Neural cell (in vitro differentiated cells): ENCODE measurements around the gene CSNK1E.

Experiments
- EZH2 ChIP-seq: fragments of 200-600, 300-800 bp; shearing (Covaris generic), sonication (generic); IDR thresholded peaks from 2 replicates; pipeline ENCODE4 v1.6.1; 2014; ENCODE audit warnings: antibody characterized with exemption, low read length, borderline replicate concordance, mild to moderate bottlenecking; ENCODE audit not compliant: insufficient read depth, poor library complexity, severe bottlenecking
- RAD21 ChIP-seq: fragments of 450-650 bp; conservative IDR thresholded peaks from 2 replicates; pipeline ENCODE4 v1.6.1; 2014; ENCODE audit warnings: antibody characterized with exemption, mild to moderate bottlenecking, moderate library complexity
- TAF1 ChIP-seq: IDR thresholded peaks from 2 replicates; pipeline ENCODE4 v1.6.1; 2012; ENCODE audit warnings: low read depth
- TF ChIP-seq, protein P1 (sequence below): fragments of 450-650 bp; IDR thresholded peaks from 2 replicates; pipeline ENCODE4 v1.5.1; 2014; ENCODE audit warnings: antibody characterized with exemption, mild to moderate bottlenecking, moderate library complexity; ENCODE audit not compliant: poor library complexity, severe bottlenecking

DNA sequence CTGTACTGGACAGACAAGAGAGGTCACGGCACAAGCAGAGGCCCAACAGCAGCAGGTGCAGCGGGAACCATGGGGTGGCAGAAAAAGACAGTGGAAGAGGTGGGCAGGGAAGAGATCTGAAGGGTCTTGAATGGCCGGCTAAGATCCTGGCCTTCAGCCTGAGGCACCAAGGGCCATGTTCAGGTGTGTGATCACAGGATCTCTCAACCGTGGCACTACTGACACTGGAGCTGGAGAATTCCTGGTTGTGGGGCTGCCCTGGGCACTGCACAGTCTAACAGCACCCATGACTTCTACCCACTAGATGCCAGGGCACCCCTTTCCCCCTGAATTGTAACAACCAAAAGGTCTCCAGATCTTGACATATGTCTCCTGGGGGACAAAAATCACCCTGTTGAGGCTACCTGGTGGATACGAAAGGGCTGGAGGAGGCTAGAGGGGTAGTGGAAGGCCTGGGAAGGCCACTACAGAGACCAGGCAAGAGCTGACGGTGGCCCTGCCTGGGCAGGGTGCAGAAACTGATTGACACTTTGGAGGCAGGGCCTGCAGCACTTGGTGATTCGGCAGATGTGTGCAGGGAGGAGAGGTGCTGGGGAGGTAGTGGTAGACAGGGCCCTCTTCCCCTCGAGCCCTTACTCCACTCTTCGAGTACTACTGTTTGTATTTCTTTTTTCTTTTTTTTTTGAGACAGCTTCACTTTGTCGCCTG lies 8.3 kb downstream of the CSNK1E start:
- TF ChIP-seq, protein P1, sequence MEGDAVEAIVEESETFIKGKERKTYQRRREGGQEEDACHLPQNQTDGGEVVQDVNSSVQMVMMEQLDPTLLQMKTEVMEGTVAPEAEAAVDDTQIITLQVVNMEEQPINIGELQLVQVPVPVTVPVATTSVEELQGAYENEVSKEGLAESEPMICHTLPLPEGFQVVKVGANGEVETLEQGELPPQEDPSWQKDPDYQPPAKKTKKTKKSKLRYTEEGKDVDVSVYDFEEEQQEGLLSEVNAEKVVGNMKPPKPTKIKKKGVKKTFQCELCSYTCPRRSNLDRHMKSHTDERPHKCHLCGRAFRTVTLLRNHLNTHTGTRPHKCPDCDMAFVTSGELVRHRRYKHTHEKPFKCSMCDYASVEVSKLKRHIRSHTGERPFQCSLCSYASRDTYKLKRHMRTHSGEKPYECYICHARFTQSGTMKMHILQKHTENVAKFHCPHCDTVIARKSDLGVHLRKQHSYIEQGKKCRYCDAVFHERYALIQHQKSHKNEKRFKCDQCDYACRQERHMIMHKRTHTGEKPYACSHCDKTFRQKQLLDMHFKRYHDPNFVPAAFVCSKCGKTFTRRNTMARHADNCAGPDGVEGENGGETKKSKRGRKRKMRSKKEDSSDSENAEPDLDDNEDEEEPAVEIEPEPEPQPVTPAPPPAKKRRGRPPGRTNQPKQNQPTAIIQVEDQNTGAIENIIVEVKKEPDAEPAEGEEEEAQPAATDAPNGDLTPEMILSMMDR: no peak
- TF ChIP-seq RAD21: no peak
- TF ChIP-seq TAF1: no peak
- TF ChIP-seq EZH2: no peak
